CMK (cell line): Measurements from ENCODE around the gene ATRAID.
"Not testable (repeated sequence)": the region's sequence is repeated elsewhere in the genome, so short reads cannot be mapped to it uniquely, and the experiment has no call there.

Source experiments
- DNase-seq: peaks from one replicate; pipeline ENCODE4 v3.0.0-alpha.2; 2010; ENCODE audit warnings: low read depth

The ATRAID gene, protein sequence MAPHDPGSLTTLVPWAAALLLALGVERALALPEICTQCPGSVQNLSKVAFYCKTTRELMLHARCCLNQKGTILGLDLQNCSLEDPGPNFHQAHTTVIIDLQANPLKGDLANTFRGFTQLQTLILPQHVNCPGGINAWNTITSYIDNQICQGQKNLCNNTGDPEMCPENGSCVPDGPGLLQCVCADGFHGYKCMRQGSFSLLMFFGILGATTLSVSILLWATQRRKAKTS

DNA sequence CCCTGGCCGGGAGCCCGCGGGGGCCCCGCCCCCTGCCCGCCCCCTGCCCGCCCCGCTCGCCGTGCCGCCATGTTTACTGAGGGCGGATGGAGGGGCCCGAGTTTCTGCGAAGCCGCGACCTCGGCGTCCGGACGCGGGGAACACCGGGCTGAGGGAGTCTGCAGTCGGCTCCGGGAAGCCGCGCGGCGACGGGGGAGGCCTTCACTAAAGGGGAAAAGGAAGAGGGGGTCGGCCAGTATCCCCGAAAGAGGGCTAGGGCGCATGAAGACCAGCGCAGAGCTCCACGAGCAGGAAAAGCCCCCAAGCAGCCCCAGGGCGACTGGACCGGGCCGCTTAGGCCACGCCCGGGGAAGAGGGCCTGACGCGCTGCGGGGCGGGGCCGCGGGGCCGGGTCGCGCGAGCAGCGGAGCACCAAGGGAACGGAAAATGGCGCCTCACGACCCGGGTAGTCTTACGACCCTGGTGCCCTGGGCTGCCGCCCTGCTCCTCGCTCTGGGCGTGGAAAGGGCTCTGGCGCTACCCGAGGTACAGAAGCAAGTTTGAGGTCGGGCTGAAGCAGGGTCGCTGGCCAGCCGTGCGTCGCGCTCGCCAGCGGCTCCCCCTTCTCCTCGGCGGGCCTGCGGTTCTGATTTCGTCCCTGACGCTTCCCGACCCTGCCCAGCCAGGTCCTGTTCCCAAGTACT, at the start of gene ATRAID, which contains the start of gene SLC5A6:
Gene ATRAID, plus strand, starts transcription at position 99 of the 683 bp plus-strand sequence. Its CDS starts 328 bp downstream, at position 427.
Gene SLC5A6, minus strand, starts transcription at position 326 of the 683 bp plus-strand sequence. CDS start 4,618 bp downstream, outside the sequence.
- peak; percentile 77 for DNase-seq

GRCh38 chr2:27162151-27163121, 49.4 kb upstream of the ATRAID start:
- no peak for DNase-seq

DNA sequence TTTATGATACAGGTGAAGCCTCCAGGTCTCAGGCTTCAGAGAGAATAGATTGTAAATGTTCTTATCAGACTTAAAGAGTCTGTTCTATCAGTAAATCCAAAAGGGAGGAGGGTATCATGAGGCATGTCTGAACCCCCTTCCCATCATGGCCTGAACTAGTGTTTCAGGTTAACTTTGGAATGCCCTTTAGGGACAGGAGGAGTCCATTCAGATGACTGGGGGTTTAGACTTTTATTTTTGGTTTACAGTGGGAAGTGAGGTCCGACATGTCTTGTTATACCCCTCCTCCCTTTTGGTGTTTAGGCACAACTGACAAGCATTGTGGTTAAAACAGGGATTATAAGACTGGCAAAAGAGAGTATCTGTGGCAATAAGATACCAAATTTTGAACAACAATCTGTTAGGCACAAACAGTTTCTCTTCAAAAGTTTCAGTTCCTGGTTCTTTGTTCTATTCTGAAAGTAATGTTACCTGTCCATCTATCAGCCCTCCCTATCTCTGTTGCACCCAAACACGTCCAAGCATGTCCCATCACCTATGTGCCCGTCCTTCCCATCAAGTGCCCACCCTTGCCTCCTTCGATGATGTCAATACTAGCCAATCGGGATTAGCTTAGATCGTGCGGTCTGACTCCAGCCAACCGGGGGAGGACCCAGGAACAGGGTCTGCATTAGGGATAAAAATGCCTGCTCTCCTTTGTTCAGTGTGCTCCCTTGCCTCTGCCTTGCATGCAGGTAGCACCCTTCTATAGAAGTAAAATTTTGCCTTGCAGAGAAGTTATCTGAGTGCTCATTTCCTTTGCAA, 46.7 kb upstream of the ATRAID start:
- no peak for DNase-seq

DNA sequence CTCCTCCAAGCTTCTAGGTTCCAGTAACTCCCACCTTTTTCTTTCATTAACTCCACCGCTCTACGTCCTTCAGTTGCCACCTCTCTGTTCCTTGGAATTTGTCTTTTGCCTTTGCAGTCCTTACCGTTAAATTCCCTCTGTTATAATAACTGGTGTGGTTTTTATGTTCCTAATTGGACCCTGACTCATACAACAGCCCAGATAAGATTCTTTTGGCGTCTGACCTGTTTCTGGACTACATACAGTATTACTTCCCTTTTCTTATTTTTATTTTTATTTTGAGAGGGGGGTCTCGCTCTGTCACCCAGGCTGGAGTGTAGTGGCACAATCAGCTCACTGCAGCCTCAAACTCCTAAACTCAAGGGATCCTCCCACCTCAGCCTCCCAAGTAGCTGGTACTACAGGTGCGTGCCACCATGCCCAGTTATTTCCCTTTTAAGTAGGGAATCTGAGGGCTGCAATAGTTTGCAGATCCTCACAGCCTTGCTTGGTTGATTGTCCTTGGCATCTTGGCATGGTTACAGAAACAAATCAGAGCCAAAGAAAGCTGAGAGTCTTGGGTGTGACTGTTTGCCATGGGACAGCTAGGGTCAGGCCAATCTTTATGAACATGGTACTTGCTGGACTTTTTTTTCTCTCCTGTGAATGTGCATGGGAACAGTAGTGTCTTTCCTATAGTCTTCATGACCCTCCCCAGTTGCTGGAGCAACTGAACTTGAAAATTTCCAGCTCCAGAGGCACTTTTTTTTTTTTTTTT, 41.1 kb upstream of the ATRAID start:
- no peak for DNase-seq

DNA sequence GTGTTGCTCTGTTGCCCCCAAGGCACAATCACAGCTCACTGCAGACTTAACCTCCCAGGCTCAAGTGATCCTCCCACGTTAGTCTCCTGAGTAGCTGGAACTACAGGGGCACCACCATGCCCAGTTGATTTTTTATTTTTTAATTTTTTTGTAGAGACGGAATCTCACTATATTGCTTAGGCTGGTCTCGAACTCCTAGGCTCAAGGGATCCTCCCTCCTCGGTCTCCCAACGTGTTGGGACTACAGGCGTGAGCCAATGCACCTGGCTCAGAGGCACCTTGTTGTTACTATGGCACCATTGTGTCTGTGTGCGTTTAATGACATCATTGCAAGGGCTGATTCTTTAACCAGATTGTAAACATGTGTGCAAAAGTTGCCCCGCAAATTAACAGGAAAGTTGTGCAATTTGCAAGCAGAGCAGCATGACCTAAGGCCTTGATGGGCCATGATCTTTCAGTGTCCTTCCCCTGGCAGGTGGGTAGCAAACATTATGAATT, 40.4 kb upstream of the ATRAID start:
- DNase-seq: no peak

- DNase-seq: no peak
These were observed 37.2 kb upstream of the ATRAID start for GRCh38 chr2:27174638-27175037.

DNA sequence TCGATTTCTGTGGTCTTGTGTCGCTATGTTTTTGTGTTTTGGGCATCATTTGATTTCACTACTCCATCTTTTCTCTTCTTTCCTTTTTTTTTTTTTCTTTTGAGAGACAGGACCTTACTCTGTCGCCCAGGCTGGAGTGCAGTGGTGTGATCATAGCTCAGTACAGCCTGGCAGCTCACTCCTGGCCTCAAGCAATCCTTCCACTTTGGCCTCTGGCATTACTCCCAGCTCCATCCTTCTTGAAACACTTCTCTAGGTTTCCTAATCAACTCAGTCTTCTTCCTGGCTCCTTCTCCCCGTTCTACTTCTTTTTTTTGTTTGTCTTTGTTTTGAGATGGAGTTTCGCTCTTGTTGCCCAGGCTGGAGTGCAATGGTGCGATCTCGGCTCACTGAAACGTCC, 36.5 kb upstream of the ATRAID start:
- DNase-seq: no peak

DNA sequence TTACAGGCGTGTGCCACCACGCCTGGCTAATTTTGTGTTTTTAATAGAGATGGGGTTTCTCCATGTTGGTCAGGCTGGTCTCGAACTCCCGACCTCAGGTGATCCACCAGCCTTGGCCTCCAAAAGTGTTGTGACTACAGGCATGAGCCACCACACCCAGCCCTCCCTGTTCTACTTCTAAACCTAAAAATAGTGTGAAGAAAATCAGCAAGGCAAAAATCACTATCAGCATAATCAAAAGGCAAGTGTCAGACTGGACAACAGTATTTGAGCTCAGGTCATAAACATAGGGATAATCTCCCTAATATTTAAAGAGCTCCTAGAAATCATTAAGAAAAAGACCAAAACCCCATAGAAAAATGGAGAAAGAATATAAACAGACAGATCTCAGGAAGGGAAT, 36.1 kb upstream of the ATRAID start:
- DNase-seq: not testable (repeated sequence)

GRCh38 chr2:27177441-27178351, 34.1 kb upstream of the ATRAID start:
- no peak for DNase-seq

DNA sequence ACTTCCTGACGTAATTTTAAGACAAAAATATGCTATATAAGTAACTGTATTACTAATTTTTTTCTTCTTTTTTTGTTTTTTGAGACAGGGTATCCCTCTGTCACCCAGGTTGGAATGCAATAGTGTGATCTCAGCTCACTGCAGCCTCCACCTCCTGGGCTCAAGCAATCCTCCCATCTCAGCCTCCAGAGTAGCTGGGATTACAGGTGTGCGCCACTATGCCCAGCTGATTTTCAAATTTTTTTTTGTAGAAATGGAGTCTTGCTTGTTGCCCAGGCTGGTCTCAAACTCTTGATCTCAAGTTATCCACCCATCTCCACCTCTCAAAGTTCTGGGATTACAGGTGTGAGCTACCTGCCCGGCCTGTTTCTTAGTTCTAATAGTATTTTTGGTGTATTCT, 33.4 kb upstream of the ATRAID start:
- DNase-seq: no peak

DNA sequence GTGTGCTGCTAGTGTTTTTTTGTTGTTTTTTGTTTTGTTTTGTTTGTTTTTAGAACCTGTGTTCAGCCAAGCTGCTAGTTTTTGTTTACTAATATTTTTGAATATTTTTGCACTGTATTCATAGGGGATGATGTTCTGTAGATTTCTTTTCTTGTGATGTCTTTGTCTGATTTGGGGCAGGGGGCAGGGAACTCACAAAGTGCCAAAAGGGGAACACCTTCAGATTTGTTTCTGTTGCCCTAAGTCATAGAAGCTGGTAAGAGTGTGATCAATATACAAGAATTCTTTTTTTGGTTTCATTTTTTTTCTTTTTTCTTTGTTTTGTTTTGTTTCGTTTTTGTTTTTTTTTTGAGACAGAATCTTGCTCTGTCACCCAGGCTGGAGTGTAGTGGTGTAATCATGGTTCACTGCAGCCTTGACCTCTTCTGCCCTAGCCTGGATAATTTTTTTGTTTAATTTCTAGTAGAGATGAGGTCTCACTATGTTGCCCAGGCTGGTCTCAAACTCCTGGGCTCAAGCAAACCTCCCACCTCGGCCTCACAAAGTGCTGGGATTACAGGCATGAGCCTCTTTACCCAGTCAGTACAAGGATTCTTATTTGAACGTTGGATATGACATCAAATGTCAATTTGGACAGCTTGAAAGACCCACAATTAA, 32.4 kb upstream of the ATRAID start:
- no peak for DNase-seq

DNA sequence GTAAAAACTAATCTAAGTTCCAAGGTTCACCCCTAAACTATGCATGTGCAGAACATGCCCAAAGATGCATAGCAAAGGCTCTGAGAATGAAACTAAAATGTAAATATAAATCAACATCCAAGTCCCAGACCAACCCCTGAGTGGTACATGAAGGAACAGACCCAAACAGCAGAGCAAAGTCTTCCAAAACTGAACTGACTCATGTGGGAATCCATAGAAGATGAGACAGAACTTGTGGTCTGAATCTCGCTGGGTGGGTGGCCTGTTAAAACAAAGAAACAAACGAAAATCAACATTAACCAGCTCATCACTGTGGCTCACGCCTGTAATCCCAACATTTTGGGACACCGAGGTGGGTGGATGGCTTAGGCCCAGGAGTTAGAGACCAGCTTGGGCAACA, 29.5 kb upstream of the ATRAID start:
- DNase-seq: no peak

- no peak for DNase-seq
These were observed 27.7 kb upstream of the ATRAID start for GRCh38 chr2:27184115-27184514.

DNA sequence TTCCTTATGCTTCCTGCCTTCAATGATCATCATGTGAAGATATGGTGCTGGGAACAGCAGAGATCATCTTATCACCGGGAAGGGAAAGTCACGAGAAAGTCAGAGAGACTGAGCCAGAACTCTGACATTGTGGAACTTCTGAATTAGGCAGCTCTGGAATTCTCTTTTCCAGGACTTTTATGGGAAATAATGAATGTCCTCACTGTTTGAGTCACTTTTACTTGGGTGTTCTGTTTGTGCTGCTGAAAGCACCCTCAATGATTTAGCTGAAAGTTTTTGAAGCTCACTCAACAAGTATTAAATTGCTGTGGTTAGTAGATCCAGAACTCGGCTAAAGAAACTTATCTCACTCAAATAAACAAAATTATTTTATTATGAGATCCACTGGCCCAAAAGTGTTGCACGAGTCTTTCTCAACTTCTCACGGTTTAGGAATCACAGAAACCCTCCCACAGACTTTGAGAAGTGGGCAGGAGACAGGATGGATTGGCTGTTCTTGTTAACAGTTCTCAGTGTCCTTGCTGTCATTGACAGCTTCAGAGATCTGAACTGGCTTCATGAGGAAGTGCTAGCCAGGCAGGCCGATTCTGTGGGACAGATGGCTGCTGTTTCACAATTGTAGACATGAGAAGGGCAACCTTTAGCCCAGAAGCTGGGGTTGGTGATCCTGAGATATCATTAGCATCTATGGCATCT, 26.4 kb upstream of the ATRAID start:
- DNase-seq: no peak

GRCh38 chr2:27186613-27187345, 25.1 kb upstream of the ATRAID start:
- DNase-seq: no peak

- DNase-seq: no peak
These were observed 21.9 kb upstream of the ATRAID start for GRCh38 chr2:27189989-27190388.

GRCh38 chr2:27191070-27191829, 20.6 kb upstream of the ATRAID start:
- DNase-seq: no peak
